HCT116 (cell line): ENCODE data around the gene SSH2. TPM values are rescaled to one million over a fixed set of nuclear protein-coding genes. Genes with fewer than 3 reads are reported as not detected.

Source experiments
- ATAC-seq: fragments of 200-7000 bp; cut with Tn5 transposase; 2 replicates; pipeline ENCODE4 v1.9.1; 2020; ENCODE audit warnings: mild to moderate bottlenecking, moderate library complexity
- BruUV-seq: library from RNA; stranded (reverse); fragments of 400-500 nt; replicated peaks from 2 replicates; lab custom pipeline; 2021; lab: Mats Ljungman, UMichigan
- CTCF ChIA-PET: fragments of 300-600 bp; sonication (Branson Sonifier 250); formaldehyde crosslinking; loops from one replicate; lab custom pipeline; 2021; ENCODE audit warnings: antibody characterized with exemption; lab: Charles Lee
- POLR2A ChIA-PET: fragments of 300-600, 350-600 bp; sonication (Branson Sonifier 250); formaldehyde crosslinking; loops from one replicate; lab custom pipeline; 2021; ENCODE audit warnings: antibody characterized with exemption; lab: Charles Lee
- RAD21 ChIA-PET, 2 experiments: fragments of 300-600 bp; sonication (Branson Sonifier 250); formaldehyde crosslinking; loops; one replicate each; lab custom pipeline; 2023; ENCODE audit warnings: low total read pairs in 2 of 2; ENCODE audit not compliant: uncharacterized antibody in 2 of 2, unreplicated experiment in 2 of 2, low non-redundant PET in 1 of 2; lab: Charles Lee
- DNase-seq: peaks from one replicate; pipeline ENCODE4 v3.0.0-alpha.2; 2010; ENCODE audit warnings: low read depth, low spot score
- H2AFZ ChIP-seq: fragments of 200-600 bp; shearing (Covaris generic), sonication (generic); 2 replicates; pipeline ENCODE4 v1.6.1; 2017; ENCODE audit warnings: low read depth, mixed run types, mixed read lengths, antibody characterized with exemption, low read length; ENCODE audit not compliant: poor library complexity, severe bottlenecking
- H3K27ac ChIP-seq: 2 replicates; pipeline ENCODE4 v1.5.1; 2012; ENCODE audit warnings: low read depth, low read length
- H3K27me3 ChIP-seq: fragments of 200-600 bp; sonication (generic); 2 replicates; pipeline ENCODE4 v1.6.1; 2016; ENCODE audit warnings: mixed run types, low read length, mixed read lengths; ENCODE audit not compliant: insufficient read depth
- H3K36me3 ChIP-seq, 2 experiments: fragments of 200-500 bp in 1 of 2; fragments of 200-600 bp in 1 of 2; sonication (Bioruptor generic) in 1 of 2; sonication (generic) in 1 of 2; 2 replicates each; pipeline versions ENCODE4 v1.5.1 to v1.6.1; 2014 to 2016; ENCODE audit warnings: low read length in 2 of 2, inconsistent platforms in 1 of 2, mixed read lengths in 1 of 2, mixed run types in 1 of 2; ENCODE audit not compliant: insufficient read depth in 2 of 2, control insufficient read depth in 1 of 2
- H3K4me1 ChIP-seq, 2 experiments: fragments of 200-600 bp in 1 of 2; sonication (generic) in 1 of 2; 2 replicates each; pipeline versions ENCODE4 v1.5.1 to v1.6.1; 2012 to 2017; ENCODE audit warnings: low read length in 2 of 2, inconsistent platforms in 1 of 2, mild to moderate bottlenecking in 1 of 2, mixed read lengths in 1 of 2, mixed run types in 1 of 2, moderate library complexity in 1 of 2; ENCODE audit not compliant: insufficient read depth in 2 of 2, control insufficient read depth in 1 of 2
- H3K4me2 ChIP-seq: fragments of 200-600 bp; sonication (generic); 2 replicates; pipeline ENCODE4 v1.6.1; 2017; ENCODE audit warnings: mixed run types, low read length, mixed read lengths
- H3K4me3 ChIP-seq, 2 experiments: fragments of 200-600 bp in 1 of 2; sonication (generic) in 1 of 2; replicated peaks in 1 of 2; 2 replicates each; pipeline ENCODE4 v1.5.1; 2011 to 2016; ENCODE audit warnings: low read length in 2 of 2, control low read depth in 1 of 2, low read depth in 1 of 2, mild to moderate bottlenecking in 1 of 2, mixed read lengths in 1 of 2, mixed run types in 1 of 2
- H3K79me2 ChIP-seq: fragments of 200-600 bp; sonication (generic); 2 replicates; pipeline ENCODE4 v1.6.1; 2017; ENCODE audit warnings: mild to moderate bottlenecking, mixed run types, low read length, moderate library complexity, mixed read lengths; ENCODE audit not compliant: insufficient read depth
- H3K9ac ChIP-seq: fragments of 200-600 bp; sonication (generic); 2 replicates; pipeline ENCODE4 v1.6.1; 2016; ENCODE audit warnings: low read length, mixed read lengths
- H3K9me2 ChIP-seq: fragments of 200-600 bp; sonication (generic), shearing (Covaris generic); 2 replicates; pipeline ENCODE4 v1.6.1; 2017; ENCODE audit warnings: mixed run types, mild to moderate bottlenecking, moderate library complexity; ENCODE audit not compliant: insufficient read depth
- H3K9me3 ChIP-seq, 2 experiments: fragments of 200-500 bp in 1 of 2; fragments of 200-600 bp in 1 of 2; sonication (Bioruptor generic) in 1 of 2; sonication (generic) in 1 of 2; 2 replicates each; pipeline ENCODE4 v1.6.1; 2014 to 2017; ENCODE audit warnings: low read length in 2 of 2, mixed read lengths in 2 of 2, inconsistent platforms in 1 of 2, low read depth in 1 of 2, mild to moderate bottlenecking in 1 of 2, mixed run types in 1 of 2, moderate library complexity in 1 of 2; ENCODE audit not compliant: control insufficient read depth in 1 of 2, insufficient read depth in 1 of 2
- H4K20me1 ChIP-seq: fragments of 200-600 bp; sonication (generic), shearing (Covaris generic); 2 replicates; pipeline ENCODE4 v1.6.1; 2017; ENCODE audit warnings: mixed run types, mild to moderate bottlenecking, moderate library complexity; ENCODE audit not compliant: insufficient read depth
- CBX3 ChIP-seq: IDR thresholded peaks from 2 replicates; pipeline ENCODE4 v1.6.1; 2012; ENCODE audit warnings: low read depth
- EGR1 ChIP-seq: IDR thresholded peaks from 2 replicates; pipeline ENCODE4 v1.6.1; 2012; ENCODE audit warnings: low read depth
- EZH2 ChIP-seq: fragments of 200-600 bp; sonication (generic); IDR thresholded peaks from 2 replicates; pipeline ENCODE4 v1.6.1; 2017; ENCODE audit warnings: antibody characterized with exemption, mixed run types
- FOSL1 ChIP-seq: IDR thresholded peaks from 2 replicates; pipeline ENCODE4 v1.6.1; 2012; ENCODE audit warnings: low read depth
- POLR2A ChIP-seq: IDR thresholded peaks from 2 replicates; pipeline ENCODE4 v1.7.0; 2011; ENCODE audit warnings: borderline replicate concordance; ENCODE audit not compliant: insufficient read depth, insufficient read length; ENCODE audit errors: extremely low read depth
- POLR2AphosphoS5 ChIP-seq: IDR thresholded peaks from 2 replicates; pipeline ENCODE4 v1.6.1; 2011; ENCODE audit warnings: mild to moderate bottlenecking, low read depth, low read length, moderate library complexity
- SIN3A ChIP-seq: IDR thresholded peaks from 2 replicates; pipeline ENCODE4 v1.6.1; 2012; ENCODE audit warnings: low read depth
- SP1 ChIP-seq: IDR thresholded peaks from 2 replicates; pipeline ENCODE4 v1.6.1; 2012; ENCODE audit warnings: low read depth
- SRF ChIP-seq: IDR thresholded peaks from 2 replicates; pipeline ENCODE4 v1.6.1; 2012; ENCODE audit warnings: low read depth
- YY1 ChIP-seq: IDR thresholded peaks from 2 replicates; pipeline ENCODE4 v1.6.1; 2011; ENCODE audit warnings: low read length, low read depth, moderate library complexity, mild to moderate bottlenecking; ENCODE audit not compliant: insufficient replicate concordance; ENCODE audit errors: extremely low read depth
- ZFX ChIP-seq: fragments of 450-650 bp; IDR thresholded peaks from 2 replicates; pipeline ENCODE4 v1.6.1; 2017
- intact Hi-C: fragments of 100-400 bp; cut with micrococcal nuclease; formaldehyde crosslinking; loops from 2 replicates; pipeline ENCODE4 v1.10.0; 2022
- total RNA-seq: library from RNA; stranded (reverse); gene quantifications from one replicate; pipeline ENCODE4 v1.2.1, GENCODE V29; 2021; ENCODE audit not compliant: unreplicated experiment
- TF ChIP-seq, protein P1 (sequence below): IDR thresholded peaks from 2 replicates; pipeline ENCODE4 v1.6.1; 2012
- TF ChIP-seq, protein P2 (sequence below), 3 experiments: fragments of 200-600 bp in 1 of 3; sonication (generic) in 1 of 3; IDR thresholded peaks in 2 of 3; conservative IDR thresholded peaks in 1 of 3; 2 replicates each; pipeline ENCODE4 v1.5.1; 2012 to 2017; ENCODE audit warnings: low read depth in 2 of 3, low read length in 2 of 3, antibody characterized with exemption in 1 of 3, borderline replicate concordance in 1 of 3, control low read depth in 1 of 3, mild to moderate bottlenecking in 1 of 3, mixed read lengths in 1 of 3, mixed run types in 1 of 3, moderate library complexity in 1 of 3; ENCODE audit not compliant: insufficient read depth in 1 of 3

The SSH2 gene
- total RNA-seq, 1 experiment from 2014 or later = 17.0 TPM

DNA sequence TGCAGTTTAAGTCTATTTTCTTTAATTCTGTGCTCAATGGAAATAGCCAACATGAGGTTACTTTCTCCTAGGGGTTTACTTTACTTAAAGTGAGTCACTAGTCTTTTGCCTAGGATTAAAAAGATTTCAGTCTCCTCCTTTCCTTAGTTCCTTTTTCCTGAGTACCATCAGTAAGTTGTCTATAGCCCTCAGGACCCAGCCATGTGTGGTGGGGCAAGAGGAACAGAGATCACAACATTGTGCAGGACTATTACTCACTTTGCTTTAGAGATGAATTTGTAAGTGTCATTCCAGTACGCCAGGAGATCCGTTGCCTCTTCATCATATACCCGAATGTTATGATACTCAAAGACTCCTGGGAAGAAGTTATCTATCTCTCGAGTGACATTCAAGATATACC, 279.6 kb downstream of the SSH2 start:
- BruUV-seq = no TSS peak
- ChIA-PET RAD21 (no interaction called here), CTCF (interaction anchor here (1.2 kb wide), 2 partner anchors 11 to 34 kb away, joined by 3 read pairs; no protein-coding TSS in a partner anchor)
- H3K9ac ChIP-seq = no peak overlapping the region
- no peaks in the 10 kb centered on the region for H3K36me3 ChIP-seq
- intact Hi-C loops = no loop called here
- H3K9me3 ChIP-seq = no peaks in the 10 kb centered on the region
- no peak overlapping the region for H2AFZ ChIP-seq
- TF ChIP-seq SP1 = no peak
- no peak for TF ChIP-seq POLR2AphosphoS5
- TF ChIP-seq ZFX = no peak
- TF ChIP-seq, protein P1, sequence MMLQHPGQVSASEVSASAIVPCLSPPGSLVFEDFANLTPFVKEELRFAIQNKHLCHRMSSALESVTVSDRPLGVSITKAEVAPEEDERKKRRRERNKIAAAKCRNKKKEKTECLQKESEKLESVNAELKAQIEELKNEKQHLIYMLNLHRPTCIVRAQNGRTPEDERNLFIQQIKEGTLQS = no peak
- TF ChIP-seq, protein P2, sequence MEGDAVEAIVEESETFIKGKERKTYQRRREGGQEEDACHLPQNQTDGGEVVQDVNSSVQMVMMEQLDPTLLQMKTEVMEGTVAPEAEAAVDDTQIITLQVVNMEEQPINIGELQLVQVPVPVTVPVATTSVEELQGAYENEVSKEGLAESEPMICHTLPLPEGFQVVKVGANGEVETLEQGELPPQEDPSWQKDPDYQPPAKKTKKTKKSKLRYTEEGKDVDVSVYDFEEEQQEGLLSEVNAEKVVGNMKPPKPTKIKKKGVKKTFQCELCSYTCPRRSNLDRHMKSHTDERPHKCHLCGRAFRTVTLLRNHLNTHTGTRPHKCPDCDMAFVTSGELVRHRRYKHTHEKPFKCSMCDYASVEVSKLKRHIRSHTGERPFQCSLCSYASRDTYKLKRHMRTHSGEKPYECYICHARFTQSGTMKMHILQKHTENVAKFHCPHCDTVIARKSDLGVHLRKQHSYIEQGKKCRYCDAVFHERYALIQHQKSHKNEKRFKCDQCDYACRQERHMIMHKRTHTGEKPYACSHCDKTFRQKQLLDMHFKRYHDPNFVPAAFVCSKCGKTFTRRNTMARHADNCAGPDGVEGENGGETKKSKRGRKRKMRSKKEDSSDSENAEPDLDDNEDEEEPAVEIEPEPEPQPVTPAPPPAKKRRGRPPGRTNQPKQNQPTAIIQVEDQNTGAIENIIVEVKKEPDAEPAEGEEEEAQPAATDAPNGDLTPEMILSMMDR (IDR thresholded peaks at IDR 0.05 in 2 of 3, conservative IDR thresholded peaks at IDR 0.05 in 1 of 3; ENCODE audit: borderline replicate concordance in 1 of 3, insufficient read depth in 1 of 3, low read depth in 2 of 3, low read length in 2 of 3) = no peak
- TF ChIP-seq POLR2A = no peak
- TF ChIP-seq EGR1 = no peak
- TF ChIP-seq, all 23 proteins: peak for 0
- Histone ChIP-seq H3K4me3 (no peak overlapping the region), H3K4me1 (peaks cover 5 to 8% of the 10 kb centered on the region in 2 experiments; a peak in 3 of 4 replicates), H3K9me2 (no peaks in the 10 kb centered on the region), H3K4me2 (no peak overlapping the region), H3K79me2 (no peaks in the 10 kb centered on the region), H3K27ac (no peak overlapping the region), H4K20me1 (no peaks in the 10 kb centered on the region), H3K27me3 (no peaks in the 10 kb centered on the region)
- ATAC-seq (no peak), DNase-seq (no peak)
- POLR2A ChIA-PET = no interaction called here

DNA sequence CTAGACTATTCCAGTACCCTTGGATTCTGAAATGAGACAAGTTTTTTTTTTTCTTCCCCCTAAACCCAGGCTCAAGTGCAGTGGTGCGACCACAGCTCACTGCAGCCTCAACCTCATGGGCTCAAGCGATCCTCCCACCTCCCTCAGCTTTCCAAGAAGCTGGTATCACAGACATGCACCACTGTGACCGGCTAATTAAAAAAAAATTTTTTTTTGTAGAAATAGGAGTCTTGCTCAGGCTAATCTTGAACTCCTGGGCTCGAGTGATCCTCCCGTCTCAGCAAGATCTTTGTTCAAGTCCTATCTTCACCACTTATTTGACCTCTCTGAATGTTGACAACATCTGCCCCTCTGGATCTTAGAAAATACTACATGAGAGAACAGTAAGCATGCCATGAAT, 280.7 kb downstream of the SSH2 start:
- DNase-seq = no peak
- Histone ChIP-seq H3K9me3 (no peaks in the 10 kb centered on the region), H3K4me3 (no peak overlapping the region), H3K9ac (no peak overlapping the region), H2AFZ (no peak overlapping the region), H3K4me1 (no peaks in the 10 kb centered on the region), H3K27me3 (no peaks in the 10 kb centered on the region), H3K27ac (no peak overlapping the region), H4K20me1 (no peaks in the 10 kb centered on the region), H3K9me2 (no peaks in the 10 kb centered on the region), H3K4me2 (no peak overlapping the region), H3K36me3 (no peaks in the 10 kb centered on the region), H3K79me2 (no peaks in the 10 kb centered on the region)
- no peak for TF ChIP-seq EZH2
- no peak for TF ChIP-seq SIN3A
- no peak for TF ChIP-seq FOSL1
- no peak for TF ChIP-seq POLR2A
- TF ChIP-seq SRF = no peak
- no peak for TF ChIP-seq SP1
- TF ChIP-seq, protein P1 = no peak
- no peak for TF ChIP-seq EGR1
- TF ChIP-seq POLR2AphosphoS5 = no peak
- TF ChIP-seq YY1 = no peak
- no peak for TF ChIP-seq CBX3
- POLR2A ChIA-PET = no interaction called here
- RAD21 ChIA-PET = interaction anchor here in 1 of 2 experiments (0.6 kb wide), 1 partner anchor 134 kb away, joined by 4 read pairs; no protein-coding TSS in a partner anchor
- intact Hi-C loops = no loop called here
- CTCF ChIA-PET = interaction anchor here (1.2 kb wide), 2 partner anchors 10 to 33 kb away, joined by 3 read pairs; no protein-coding TSS in a partner anchor
- ATAC-seq = no peak
- no TSS peak for BruUV-seq
